SU-DHL-6 (cell line): ENCODE results near the gene MPRIP.

Source experiments
- H2AFZ ChIP-seq: fragments of 200-600 bp; sonication (generic); 2 replicates; pipeline ENCODE4 v1.6.1; 2014; ENCODE audit warnings: low read depth, mild to moderate bottlenecking, moderate library complexity, mixed read lengths, antibody characterized with exemption, low read length; ENCODE audit not compliant: severe bottlenecking
- H3F3A ChIP-seq: fragments of 200-600 bp; shearing (Covaris generic); 2 replicates; pipeline ENCODE4 v1.6.0; 2016; ENCODE audit warnings: antibody characterized with exemption, mild to moderate bottlenecking; ENCODE audit not compliant: insufficient read depth
- H3K27ac ChIP-seq: fragments of 200-600 bp; sonication (generic); 2 replicates; pipeline ENCODE4 v1.5.1; 2016; ENCODE audit warnings: low read depth, mild to moderate bottlenecking, low read length, moderate library complexity, mixed read lengths
- H3K27me3 ChIP-seq: fragments of 200-600 bp; sonication (generic), shearing (Covaris generic); 2 replicates; pipeline ENCODE4 v1.6.0; 2014; ENCODE audit warnings: mild to moderate bottlenecking, low read length
- H3K36me3 ChIP-seq: fragments of 200-600 bp; sonication (generic); 2 replicates; pipeline ENCODE4 v1.6.1; 2014; ENCODE audit warnings: mild to moderate bottlenecking, low read length, mixed read lengths
- H3K4me2 ChIP-seq: fragments of 300-600, 200-600 bp; shearing (Covaris generic), sonication (generic); 2 replicates; pipeline ENCODE4 v1.6.0; 2014; ENCODE audit warnings: low read length, low read depth, mild to moderate bottlenecking; ENCODE audit not compliant: poor library complexity, severe bottlenecking
- H3K4me3 ChIP-seq: fragments of 200-600 bp; sonication (generic); 2 replicates; pipeline ENCODE4 v1.5.1; 2014; ENCODE audit warnings: antibody characterized with exemption, low read length, mild to moderate bottlenecking, mixed read lengths; ENCODE audit not compliant: insufficient read depth, poor library complexity, severe bottlenecking
- H3K79me2 ChIP-seq: fragments of 200-600 bp; sonication (generic); 2 replicates; pipeline ENCODE4 v1.6.1; 2014; ENCODE audit warnings: mild to moderate bottlenecking, low read length, moderate library complexity; ENCODE audit not compliant: insufficient read depth
- H3K9ac ChIP-seq: fragments of 200-600 bp; sonication (generic); 2 replicates; pipeline ENCODE4 v1.7.0; 2014; ENCODE audit warnings: mild to moderate bottlenecking, low read length
- H3K9me2 ChIP-seq: fragments of 200-600 bp; sonication (generic); replicated peaks from 2 replicates; pipeline ENCODE4 v1.6.1; 2014; ENCODE audit warnings: low read length; ENCODE audit not compliant: insufficient read depth
- H3K9me3 ChIP-seq: fragments of 200-600 bp; sonication (generic); 2 replicates; pipeline ENCODE4 v1.6.1; 2014; ENCODE audit warnings: low read length, mixed read lengths; ENCODE audit not compliant: insufficient read depth
- H4K20me1 ChIP-seq: fragments of 200-600 bp; sonication (generic); 2 replicates; pipeline ENCODE4 v1.6.1; 2014; ENCODE audit warnings: low read depth, mild to moderate bottlenecking, antibody characterized with exemption, low read length, moderate library complexity, mixed read lengths
- CTCF ChIP-seq: fragments of 200-600 bp; sonication (generic); IDR thresholded peaks from one replicate; pipeline ENCODE4 v1.5.1; 2017; ENCODE audit warnings: antibody characterized with exemption, mild to moderate bottlenecking, low read length, moderate library complexity; ENCODE audit not compliant: insufficient read depth, poor library complexity, severe bottlenecking
- EZH2phosphoT487 ChIP-seq: fragments of 200-600 bp; sonication (generic), shearing (Covaris generic); conservative IDR thresholded peaks from 2 replicates; pipeline ENCODE4 v1.6.1; 2018; ENCODE audit warnings: mild to moderate bottlenecking, antibody characterized with exemption, low read length, moderate library complexity, mixed read lengths

Gene MPRIP

GRCh38 chr17:17059301-17059890, 17.1 kb downstream of the MPRIP start:
- Histone ChIP-seq H3K27me3 (no peaks in the 10 kb centered on the region), H3F3A (no peaks in the 10 kb centered on the region), H3K79me2 (peaks cover 19% of the 10 kb centered on the region; the same call in 1 of the 2 replicates), H3K4me3 (no peak overlapping the region), H3K4me2 (no peak overlapping the region), H3K9ac (no peak overlapping the region), H3K27ac (no peak overlapping the region), H3K9me2 (no peaks in the 10 kb centered on the region), H3K36me3 (no peaks in the 10 kb centered on the region), H4K20me1 (no peaks in the 10 kb centered on the region), H2AFZ (no peak overlapping the region), H3K9me3 (no peaks in the 10 kb centered on the region)
- no peak for TF ChIP-seq CTCF
- TF ChIP-seq EZH2phosphoT487, result no peak

- Histone ChIP-seq H3K9me2 (no peaks in the 10 kb centered on the region), H2AFZ (no peak overlapping the region), H3K4me3 (no peak overlapping the region), H3K79me2 (peaks cover 15% of the 10 kb centered on the region; the same call in 1 of the 2 replicates), H4K20me1 (0 out of 2 replicates have a peak, but pooled peaks cover 3% of the 10 kb centered on the region), H3K27me3 (no peaks in the 10 kb centered on the region), H3K9ac (no peak overlapping the region), H3K9me3 (no peaks in the 10 kb centered on the region), H3F3A (no peaks in the 10 kb centered on the region), H3K36me3 (no peaks in the 10 kb centered on the region), H3K27ac (no peak overlapping the region), H3K4me2 (no peak overlapping the region)
- TF ChIP-seq CTCF (no peak), EZH2phosphoT487 (no peak)
These were observed 18.0 kb downstream of the MPRIP start for GRCh38 chr17:17060001-17060922.

GRCh38 chr17:17060930-17061329, 18.7 kb downstream of the MPRIP start:
- Histone ChIP-seq H3K9me3 (no peaks in the 10 kb centered on the region), H3K36me3 (no peaks in the 10 kb centered on the region), H3K4me2 (no peak overlapping the region), H3K79me2 (peaks cover 18% of the 10 kb centered on the region; the same call in 1 of the 2 replicates), H3F3A (no peaks in the 10 kb centered on the region), H3K9me2 (no peaks in the 10 kb centered on the region), H3K27ac (no peak overlapping the region), H3K4me3 (no peak overlapping the region), H4K20me1 (0 out of 2 replicates have a peak, but pooled peaks cover 3% of the 10 kb centered on the region), H2AFZ (no peak overlapping the region), H3K27me3 (no peaks in the 10 kb centered on the region), H3K9ac (no peak overlapping the region)
- TF ChIP-seq EZH2phosphoT487 (no peak), CTCF (no peak)
